ENCODE data around the gene RAMP3.

Gene RAMP3

GRCh38 chr7:45225948-45226335 lies 68.4 kb downstream of the RAMP3 start:
- DNase-seq: no peak

DNA sequence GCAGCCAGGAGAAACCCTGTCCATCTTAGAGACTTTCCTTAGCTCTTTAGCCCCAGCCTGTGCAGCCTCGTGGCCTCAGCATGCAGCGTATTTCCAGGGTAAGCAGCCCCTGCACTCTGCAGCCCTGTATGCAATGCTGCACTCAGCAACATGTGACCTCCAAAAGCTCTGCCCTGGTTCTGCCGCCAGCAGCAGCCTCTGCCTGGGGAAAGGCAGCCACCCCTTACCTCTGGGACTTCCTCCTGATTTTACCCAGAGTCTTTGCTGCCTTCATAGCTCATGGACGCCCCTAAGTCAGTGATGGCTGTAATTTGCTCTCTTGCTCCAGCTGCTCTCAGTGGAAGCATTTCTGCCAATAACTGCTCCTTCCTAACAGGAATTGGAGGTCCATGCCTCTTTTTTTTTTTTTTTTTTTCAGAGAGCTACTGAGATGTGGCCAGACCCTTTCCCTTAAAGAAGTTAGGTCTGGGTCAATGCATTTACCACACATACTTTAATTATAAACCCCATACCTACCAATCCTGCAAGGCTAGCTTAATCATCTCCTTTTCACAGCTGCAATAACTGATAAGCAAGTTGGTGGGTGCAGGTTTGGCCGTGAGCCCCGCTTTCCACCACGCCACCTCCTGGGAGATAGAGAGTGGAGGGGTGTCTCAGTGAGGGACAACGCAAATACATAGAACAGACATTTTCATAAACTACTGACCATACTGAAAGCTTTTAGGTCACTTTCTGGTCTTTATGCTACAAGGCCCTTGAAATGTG lies 71.7 kb downstream of the RAMP3 start:
- DNase-seq: no peak

- no peak for DNase-seq
Observed at GRCh38 chr7:45230083-45230482, 72.5 kb downstream of the RAMP3 start.

DNA sequence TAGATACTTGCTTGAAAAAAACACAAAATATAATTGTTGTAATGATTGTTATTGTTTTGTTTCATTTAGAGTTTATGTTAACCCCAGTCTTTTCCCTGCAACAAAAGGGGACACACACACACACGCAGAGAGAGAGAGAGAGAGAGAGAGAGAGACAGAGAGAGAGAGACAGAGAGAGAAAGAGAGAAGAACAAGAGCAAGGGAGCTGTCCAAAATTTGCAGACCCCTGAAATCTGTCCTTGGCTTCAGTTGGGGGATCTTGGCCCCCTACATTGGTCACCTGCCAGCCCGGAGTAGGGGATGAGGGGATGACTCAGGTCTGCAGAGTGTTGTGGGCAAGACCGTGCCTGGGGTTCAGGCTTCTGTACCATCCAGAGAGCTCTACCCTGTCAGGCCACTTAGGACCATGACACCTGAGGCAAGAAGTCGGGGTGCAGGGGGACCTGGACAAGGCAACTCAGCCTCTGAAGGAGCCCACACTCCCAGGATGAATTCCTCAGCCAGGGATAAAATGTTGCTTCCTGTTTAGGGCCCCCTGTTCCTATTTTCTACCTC lies 73.1 kb downstream of the RAMP3 start:
- no peak for DNase-seq

DNA sequence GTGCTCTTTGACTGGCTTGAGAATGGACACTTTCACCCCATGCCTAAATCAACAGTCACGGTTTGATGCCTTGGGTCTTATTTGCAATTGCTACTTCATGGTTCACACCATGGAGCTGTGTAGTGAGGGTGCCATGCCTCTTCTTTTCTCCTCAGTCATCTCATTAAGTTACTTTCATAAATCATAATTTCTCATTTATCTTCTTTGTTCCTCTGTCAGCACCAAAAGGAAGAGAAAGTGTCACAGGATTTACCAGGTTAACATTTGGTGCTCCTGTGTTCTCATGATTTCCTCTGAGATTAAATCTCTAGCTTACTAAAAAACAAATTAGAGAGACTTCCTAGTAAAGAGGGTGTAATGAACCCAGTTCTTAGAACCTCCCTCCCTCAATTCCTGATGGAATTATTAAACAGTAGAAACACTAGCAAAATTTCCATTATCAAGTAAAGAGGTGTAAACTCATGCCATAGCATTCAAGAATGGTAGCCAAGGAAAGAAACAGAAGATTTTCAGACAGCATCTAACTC lies 75.7 kb downstream of the RAMP3 start:
- no peak for DNase-seq
